Liver (tissue), 9 donors: ENCODE results near the gene DNAI2. TPM values are rescaled to one million over a fixed set of nuclear protein-coding genes. Genes with fewer than 3 reads are reported as not detected.

Experiments
- DNase-seq: peaks from one replicate; pipeline ENCODE4 v3.0.0-alpha.2; 2017; ENCODE audit warnings: low spot score
- H3K27ac ChIP-seq, 2 donors: one replicate each; pipeline ENCODE4 v1.7.0; 2013; ENCODE audit warnings: inconsistent platforms in 2 of 2, low read length in 2 of 2, control low read depth in 1 of 2, low read depth in 1 of 2, mild to moderate bottlenecking in 1 of 2
- H3K27me3 ChIP-seq, 4 donors: one replicate each; pipeline versions ENCODE4 v1.6.1 to v1.7.0; 2013; ENCODE audit warnings: low read length in 3 of 4, inconsistent platforms in 1 of 4, mild to moderate bottlenecking in 1 of 4, moderate library complexity in 1 of 4; ENCODE audit not compliant: control insufficient read depth in 4 of 4, insufficient read depth in 4 of 4
- H3K36me3 ChIP-seq, 4 donors: one replicate each; pipeline versions ENCODE4 v1.6.1 to v1.7.0; 2013; ENCODE audit warnings: low read length in 3 of 4, mild to moderate bottlenecking in 3 of 4, low read depth in 1 of 4, moderate library complexity in 1 of 4; ENCODE audit not compliant: control insufficient read depth in 4 of 4, insufficient read depth in 3 of 4
- H3K4me1 ChIP-seq, 4 donors: one replicate each; pipeline versions ENCODE4 v1.6.1 to v1.7.0; 2013; ENCODE audit warnings: low read length in 3 of 4, mild to moderate bottlenecking in 3 of 4, moderate library complexity in 1 of 4; ENCODE audit not compliant: control insufficient read depth in 4 of 4, insufficient read depth in 4 of 4
- H3K4me3 ChIP-seq, 3 donors: one replicate each; pipeline versions ENCODE4 v1.6.1 to v1.7.0; 2013; ENCODE audit warnings: low read length in 3 of 3, control low read depth in 1 of 3, low read depth in 1 of 3, mild to moderate bottlenecking in 1 of 3
- H3K9ac ChIP-seq, 2 donors: one replicate each; pipeline ENCODE4 v1.7.0; 2013; ENCODE audit warnings: low read length in 2 of 2, mild to moderate bottlenecking in 2 of 2, moderate library complexity in 2 of 2, control low read depth in 1 of 2, low read depth in 1 of 2
- H3K9me3 ChIP-seq, 4 donors: one replicate each; pipeline versions ENCODE4 v1.6.1 to v1.7.0; 2013; ENCODE audit warnings: low read length in 3 of 4; ENCODE audit not compliant: control insufficient read depth in 4 of 4
- EGR1 ChIP-seq, 2 donors: IDR thresholded peaks; 2 replicates each; pipeline ENCODE4 v1.6.1; 2016 to 2018; ENCODE audit warnings: antibody characterized with exemption in 2 of 2, low read depth in 2 of 2
- FOXA1 ChIP-seq: IDR thresholded peaks from 2 replicates; pipeline ENCODE4 v1.6.1; 2016; ENCODE audit warnings: antibody characterized with exemption
- FOXA2 ChIP-seq: IDR thresholded peaks from 2 replicates; pipeline ENCODE4 v1.6.1; 2016; ENCODE audit warnings: antibody characterized with exemption
- GABPA ChIP-seq, 2 donors: IDR thresholded peaks in 1 of 2; conservative IDR thresholded peaks in 1 of 2; 2 replicates each; pipeline ENCODE4 v1.6.1; 2016; ENCODE audit warnings: antibody characterized with exemption in 2 of 2, mild to moderate bottlenecking in 1 of 2, moderate library complexity in 1 of 2
- HNF4A ChIP-seq, 2 donors: conservative IDR thresholded peaks; 2 replicates each; pipeline ENCODE4 v1.6.1; 2016; ENCODE audit warnings: antibody characterized with exemption in 2 of 2, mild to moderate bottlenecking in 2 of 2
- HNF4G ChIP-seq: IDR thresholded peaks from 2 replicates; pipeline ENCODE4 v1.6.1; 2016; ENCODE audit warnings: antibody characterized with exemption
- JUND ChIP-seq, 2 donors: IDR thresholded peaks; 2 replicates each; pipeline ENCODE4 v1.6.1; 2016; ENCODE audit warnings: antibody characterized with exemption in 2 of 2
- NR2F2 ChIP-seq: IDR thresholded peaks from 2 replicates; pipeline ENCODE4 v1.6.1; 2016; ENCODE audit warnings: antibody characterized with exemption
- RAD21 ChIP-seq, 2 donors: IDR thresholded peaks; 2 replicates each; pipeline ENCODE4 v1.6.1; 2016; ENCODE audit warnings: antibody characterized with exemption in 2 of 2, mild to moderate bottlenecking in 2 of 2
- RXRA ChIP-seq, 2 donors: IDR thresholded peaks; 2 replicates each; pipeline ENCODE4 v1.6.1; 2017 to 2018; ENCODE audit warnings: antibody characterized with exemption in 2 of 2, mild to moderate bottlenecking in 1 of 2
- SP1 ChIP-seq: IDR thresholded peaks from 2 replicates; pipeline ENCODE4 v1.6.1; 2018; ENCODE audit warnings: antibody characterized with exemption, mild to moderate bottlenecking
- TAF1 ChIP-seq: conservative IDR thresholded peaks from 2 replicates; pipeline ENCODE4 v1.6.1; 2016; ENCODE audit warnings: antibody characterized with exemption, mild to moderate bottlenecking
- YY1 ChIP-seq: IDR thresholded peaks from 2 replicates; pipeline ENCODE4 v1.6.1; 2016; ENCODE audit warnings: antibody characterized with exemption, mild to moderate bottlenecking
- WGBS: extraction: QIAGEN DNeasy Blood & Tissue Kit; methylation state at CpG from one replicate; pipeline ENCODE4 v1.1.7; 2013; 5-methylcytosine and 5-hydroxymethylcytosine counted together
- polyA plus RNA-seq, 2 donors: library from polyadenylated mRNA; stranded (reverse) in 1 of 2; unstranded in 1 of 2; fragments of 200-250 nt in 1 of 2; fragments of >200 nt in 1 of 2; fragmentation: Nextera tagmentation in 1 of 2; extraction: Ambion mirVana in 1 of 2; gene quantifications; one replicate each; pipeline versions ENCODE4 v1.2.1 to v1.2.3, GENCODE V29; 2013 to 2015
- total RNA-seq, 2 donors: library from RNA; depleted of rRNA; stranded (reverse); fragments of >200 nt; gene quantifications; one replicate each; pipeline ENCODE4 v1.2.3, GENCODE V29; 2014
- TF ChIP-seq, protein P1 (sequence below): IDR thresholded peaks from 2 replicates; pipeline ENCODE4 v1.6.1; 2016; ENCODE audit warnings: antibody characterized with exemption
- TF ChIP-seq, protein P2 (sequence below): fragments of 150-350 bp; IDR thresholded peaks from 2 replicates; pipeline ENCODE4 v1.5.1; 2017; ENCODE audit warnings: improper control_type of control experiment, low read depth, low read length; ENCODE audit not compliant: missing input control
- TF ChIP-seq, protein P3 (sequence below): IDR thresholded peaks from 2 replicates; pipeline ENCODE4 v1.6.1; 2016; ENCODE audit warnings: antibody characterized with exemption
- TF ChIP-seq, protein P4 (sequence below): IDR thresholded peaks from 2 replicates; pipeline ENCODE4 v1.6.1; 2016; ENCODE audit warnings: antibody characterized with exemption, mild to moderate bottlenecking
- donor health status: healthy.
- donor health status: healthy.
- donor health status: healthy.
- donor health status: healthy.
- donor health status: healthy.

The DNAI2 gene
- total and polyA plus RNA-seq, 4 donors: not detected

DNA sequence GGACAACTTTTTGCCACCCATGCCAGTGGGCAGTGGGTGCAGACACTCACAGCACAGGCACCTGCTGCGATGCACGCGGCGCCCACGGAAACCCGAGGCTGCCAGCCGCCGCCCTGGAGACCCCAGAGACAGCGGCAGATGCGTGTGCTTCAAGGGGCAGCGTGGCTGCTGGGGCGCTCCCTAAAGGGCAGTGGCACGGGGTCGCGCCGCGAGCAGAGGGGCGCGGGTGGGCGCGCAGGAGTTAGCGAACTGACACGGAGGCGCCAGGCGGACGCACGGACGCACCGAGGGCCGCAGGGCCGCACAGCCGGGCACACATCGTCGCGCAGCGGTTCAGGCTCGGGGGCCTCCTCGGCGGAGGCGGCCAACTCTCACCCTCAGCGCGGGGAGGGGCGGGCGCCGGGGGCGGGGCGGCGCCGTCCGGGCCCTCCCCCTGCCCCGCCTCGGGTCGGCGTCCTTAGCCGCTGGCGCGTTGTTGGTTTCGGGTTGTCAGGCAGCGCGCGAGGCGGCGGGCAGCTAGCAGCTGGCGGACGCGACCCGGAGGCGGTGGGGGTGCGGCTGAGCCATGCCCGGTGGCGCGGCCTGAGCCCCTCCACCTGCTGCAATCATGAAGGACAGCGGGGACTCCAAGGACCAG is 51.8 kb downstream of the DNAI2 start, which contains the start of gene KIF19:
KIF19 (plus strand) TSS at position 484 of the 637 bp plus-strand sequence; CDS start at position 608, 124 bp downstream.
- Histone ChIP-seq H3K9me3 (no peaks in the 10 kb centered on the region), H3K9ac (no peak within 1 kb of the TSS), H3K27me3 (peaks cover 0 to 8% (median 6%) of the 10 kb centered on the region in 4 donors), H3K27ac (peak within 1 kb of the TSS; percentile 34 to 46), H3K4me3 (peak within 1 kb of the TSS in 1 of 3 donors; percentile 38), H3K36me3 (no peaks in the 10 kb centered on the region), H3K4me1 (peaks cover 0 to 15% (median 8%) of the 10 kb centered on the region in 4 donors)
- 4% methylated on average over 73 of the region's 73 CpGs for WGBS
- DNase-seq: no peak
- TF ChIP-seq, protein P1, sequence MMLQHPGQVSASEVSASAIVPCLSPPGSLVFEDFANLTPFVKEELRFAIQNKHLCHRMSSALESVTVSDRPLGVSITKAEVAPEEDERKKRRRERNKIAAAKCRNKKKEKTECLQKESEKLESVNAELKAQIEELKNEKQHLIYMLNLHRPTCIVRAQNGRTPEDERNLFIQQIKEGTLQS: no peak
- no peak for TF ChIP-seq SP1
- no peak for TF ChIP-seq NR2F2
- TF ChIP-seq RAD21 (IDR thresholded peaks at IDR 0.05): no peak
- TF ChIP-seq EGR1 (IDR thresholded peaks at IDR 0.05; ENCODE audit: low read depth in 2 of 2): no peak
- no peak for TF ChIP-seq FOXA2
- TF ChIP-seq HNF4G: no peak
- TF ChIP-seq TAF1: no peak
- TF ChIP-seq HNF4A (conservative IDR thresholded peaks at IDR 0.05): no peak
- TF ChIP-seq, protein P2, sequence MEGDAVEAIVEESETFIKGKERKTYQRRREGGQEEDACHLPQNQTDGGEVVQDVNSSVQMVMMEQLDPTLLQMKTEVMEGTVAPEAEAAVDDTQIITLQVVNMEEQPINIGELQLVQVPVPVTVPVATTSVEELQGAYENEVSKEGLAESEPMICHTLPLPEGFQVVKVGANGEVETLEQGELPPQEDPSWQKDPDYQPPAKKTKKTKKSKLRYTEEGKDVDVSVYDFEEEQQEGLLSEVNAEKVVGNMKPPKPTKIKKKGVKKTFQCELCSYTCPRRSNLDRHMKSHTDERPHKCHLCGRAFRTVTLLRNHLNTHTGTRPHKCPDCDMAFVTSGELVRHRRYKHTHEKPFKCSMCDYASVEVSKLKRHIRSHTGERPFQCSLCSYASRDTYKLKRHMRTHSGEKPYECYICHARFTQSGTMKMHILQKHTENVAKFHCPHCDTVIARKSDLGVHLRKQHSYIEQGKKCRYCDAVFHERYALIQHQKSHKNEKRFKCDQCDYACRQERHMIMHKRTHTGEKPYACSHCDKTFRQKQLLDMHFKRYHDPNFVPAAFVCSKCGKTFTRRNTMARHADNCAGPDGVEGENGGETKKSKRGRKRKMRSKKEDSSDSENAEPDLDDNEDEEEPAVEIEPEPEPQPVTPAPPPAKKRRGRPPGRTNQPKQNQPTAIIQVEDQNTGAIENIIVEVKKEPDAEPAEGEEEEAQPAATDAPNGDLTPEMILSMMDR: no peak
- no peak for TF ChIP-seq JUND (IDR thresholded peaks at IDR 0.05)
- TF ChIP-seq GABPA (IDR thresholded peaks at IDR 0.05 in 1 of 2, conservative IDR thresholded peaks at IDR 0.05 in 1 of 2): no peak
- no peak for TF ChIP-seq YY1

DNA sequence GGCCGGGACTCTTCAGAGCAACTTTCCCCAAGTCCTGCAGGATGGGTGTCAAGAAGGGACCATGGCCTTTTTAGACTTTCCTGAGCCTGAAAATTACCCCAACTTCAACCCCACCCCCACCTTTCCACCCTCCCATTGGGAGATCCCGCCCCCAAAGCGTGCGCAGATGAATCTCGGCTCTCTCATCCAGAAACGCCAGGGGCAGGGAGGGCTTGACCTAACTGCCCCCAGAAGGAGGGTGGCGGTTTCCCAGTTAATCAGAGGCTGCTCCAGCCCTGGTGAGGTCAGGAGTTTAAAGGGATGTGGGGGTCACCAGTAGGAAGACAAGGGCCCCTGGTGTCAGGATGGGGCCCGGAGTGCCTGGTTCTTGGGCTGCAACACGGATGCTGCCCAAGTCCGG is 52.5 kb downstream of the DNAI2 start:
- peaks cover 0 to 15% (median 8%) of the 10 kb centered on the region in 4 donors for H3K4me1 ChIP-seq
- DNase-seq: no peak
- peak; percentile 92 for TF ChIP-seq NR2F2
- TF ChIP-seq RAD21 (IDR thresholded peaks at IDR 0.05): no peak
- TF ChIP-seq FOXA2: no peak
- TF ChIP-seq, protein P3, sequence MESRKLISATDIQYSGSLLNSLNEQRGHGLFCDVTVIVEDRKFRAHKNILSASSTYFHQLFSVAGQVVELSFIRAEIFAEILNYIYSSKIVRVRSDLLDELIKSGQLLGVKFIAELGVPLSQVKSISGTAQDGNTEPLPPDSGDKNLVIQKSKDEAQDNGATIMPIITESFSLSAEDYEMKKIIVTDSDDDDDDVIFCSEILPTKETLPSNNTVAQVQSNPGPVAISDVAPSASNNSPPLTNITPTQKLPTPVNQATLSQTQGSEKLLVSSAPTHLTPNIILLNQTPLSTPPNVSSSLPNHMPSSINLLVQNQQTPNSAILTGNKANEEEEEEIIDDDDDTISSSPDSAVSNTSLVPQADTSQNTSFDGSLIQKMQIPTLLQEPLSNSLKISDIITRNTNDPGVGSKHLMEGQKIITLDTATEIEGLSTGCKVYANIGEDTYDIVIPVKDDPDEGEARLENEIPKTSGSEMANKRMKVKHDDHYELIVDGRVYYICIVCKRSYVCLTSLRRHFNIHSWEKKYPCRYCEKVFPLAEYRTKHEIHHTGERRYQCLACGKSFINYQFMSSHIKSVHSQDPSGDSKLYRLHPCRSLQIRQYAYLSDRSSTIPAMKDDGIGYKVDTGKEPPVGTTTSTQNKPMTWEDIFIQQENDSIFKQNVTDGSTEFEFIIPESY: no peak
- H3K27me3 ChIP-seq: peaks cover 0 to 8% (median 6%) of the 10 kb centered on the region in 4 donors
- H3K9me3 ChIP-seq: no peaks in the 10 kb centered on the region
- WGBS: 33% methylated on average over 10 of the region's 10 CpGs
- no peaks in the 10 kb centered on the region for H3K36me3 ChIP-seq
- H3K4me3 ChIP-seq: peak overlapping the region in 1 of 3 donors; percentile 38
- no peak overlapping the region for H3K9ac ChIP-seq
- H3K27ac ChIP-seq: peak overlapping the region in 1 of 2 donors; percentile 42

DNA sequence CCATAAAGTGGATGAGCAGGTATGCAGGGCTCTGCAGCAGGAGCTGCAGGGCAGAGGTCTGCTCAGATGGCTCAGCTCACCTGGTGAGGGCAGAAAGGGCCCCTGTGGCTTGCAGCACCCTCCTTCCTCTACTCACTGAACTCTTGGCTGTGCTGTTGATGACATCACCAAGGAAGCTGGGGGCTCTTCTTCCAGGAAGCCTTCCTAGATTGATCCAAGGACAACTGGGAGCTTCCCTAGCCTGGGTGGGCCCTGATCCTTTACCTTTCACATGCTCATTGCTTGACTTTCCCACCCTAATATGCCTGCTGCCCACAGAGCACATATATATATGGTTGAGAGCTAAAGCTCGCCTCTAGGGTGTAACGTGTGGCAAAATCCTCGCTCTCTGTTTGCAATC is 54.5 kb downstream of the DNAI2 start:
- no peaks in the 10 kb centered on the region for H3K36me3 ChIP-seq
- WGBS: 92% methylated on average over 3 of the region's 3 CpGs
- H3K4me3 ChIP-seq: no peak overlapping the region
- no peaks in the 10 kb centered on the region for H3K9me3 ChIP-seq
- H3K27ac ChIP-seq: no peak overlapping the region
- peaks cover 0 to 8% (median 6%) of the 10 kb centered on the region in 4 donors for H3K27me3 ChIP-seq
- H3K9ac ChIP-seq: no peak overlapping the region
- peaks cover 0 to 15% (median 8%) of the 10 kb centered on the region in 4 donors for H3K4me1 ChIP-seq
- no peak for DNase-seq
- TF ChIP-seq JUND (IDR thresholded peaks at IDR 0.05) (no peak), SP1 (no peak), FOXA1 (no peak), RXRA (IDR thresholded peaks at IDR 0.05) (no peak), HNF4G (no peak), YY1 (no peak)
- TF ChIP-seq, protein P1: no peak
- TF ChIP-seq, protein P2: no peak
- TF ChIP-seq, protein P4, sequence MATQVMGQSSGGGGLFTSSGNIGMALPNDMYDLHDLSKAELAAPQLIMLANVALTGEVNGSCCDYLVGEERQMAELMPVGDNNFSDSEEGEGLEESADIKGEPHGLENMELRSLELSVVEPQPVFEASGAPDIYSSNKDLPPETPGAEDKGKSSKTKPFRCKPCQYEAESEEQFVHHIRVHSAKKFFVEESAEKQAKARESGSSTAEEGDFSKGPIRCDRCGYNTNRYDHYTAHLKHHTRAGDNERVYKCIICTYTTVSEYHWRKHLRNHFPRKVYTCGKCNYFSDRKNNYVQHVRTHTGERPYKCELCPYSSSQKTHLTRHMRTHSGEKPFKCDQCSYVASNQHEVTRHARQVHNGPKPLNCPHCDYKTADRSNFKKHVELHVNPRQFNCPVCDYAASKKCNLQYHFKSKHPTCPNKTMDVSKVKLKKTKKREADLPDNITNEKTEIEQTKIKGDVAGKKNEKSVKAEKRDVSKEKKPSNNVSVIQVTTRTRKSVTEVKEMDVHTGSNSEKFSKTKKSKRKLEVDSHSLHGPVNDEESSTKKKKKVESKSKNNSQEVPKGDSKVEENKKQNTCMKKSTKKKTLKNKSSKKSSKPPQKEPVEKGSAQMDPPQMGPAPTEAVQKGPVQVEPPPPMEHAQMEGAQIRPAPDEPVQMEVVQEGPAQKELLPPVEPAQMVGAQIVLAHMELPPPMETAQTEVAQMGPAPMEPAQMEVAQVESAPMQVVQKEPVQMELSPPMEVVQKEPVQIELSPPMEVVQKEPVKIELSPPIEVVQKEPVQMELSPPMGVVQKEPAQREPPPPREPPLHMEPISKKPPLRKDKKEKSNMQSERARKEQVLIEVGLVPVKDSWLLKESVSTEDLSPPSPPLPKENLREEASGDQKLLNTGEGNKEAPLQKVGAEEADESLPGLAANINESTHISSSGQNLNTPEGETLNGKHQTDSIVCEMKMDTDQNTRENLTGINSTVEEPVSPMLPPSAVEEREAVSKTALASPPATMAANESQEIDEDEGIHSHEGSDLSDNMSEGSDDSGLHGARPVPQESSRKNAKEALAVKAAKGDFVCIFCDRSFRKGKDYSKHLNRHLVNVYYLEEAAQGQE: no peak
